ENCODE results near the gene FAM124A.

DNA sequence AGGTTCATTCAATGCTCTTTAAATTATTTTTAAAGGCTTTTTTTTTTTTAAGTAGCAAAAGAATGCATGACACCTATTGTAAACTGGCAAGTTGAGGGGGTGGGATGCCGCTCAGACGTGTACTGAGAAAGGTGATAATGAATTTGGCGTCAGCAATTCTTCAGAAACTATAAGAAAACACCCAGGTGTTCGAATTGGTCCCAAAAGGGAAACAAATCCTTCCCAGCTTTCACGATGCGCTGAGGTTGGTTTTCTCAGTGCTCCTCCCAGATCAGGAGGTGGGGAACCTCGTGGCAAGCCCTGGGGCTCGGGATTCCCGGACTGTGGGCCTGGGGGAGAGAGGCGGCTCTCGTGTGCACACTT is 543 bp upstream of the FAM124A start:
- TF ChIP-seq, protein P1, sequence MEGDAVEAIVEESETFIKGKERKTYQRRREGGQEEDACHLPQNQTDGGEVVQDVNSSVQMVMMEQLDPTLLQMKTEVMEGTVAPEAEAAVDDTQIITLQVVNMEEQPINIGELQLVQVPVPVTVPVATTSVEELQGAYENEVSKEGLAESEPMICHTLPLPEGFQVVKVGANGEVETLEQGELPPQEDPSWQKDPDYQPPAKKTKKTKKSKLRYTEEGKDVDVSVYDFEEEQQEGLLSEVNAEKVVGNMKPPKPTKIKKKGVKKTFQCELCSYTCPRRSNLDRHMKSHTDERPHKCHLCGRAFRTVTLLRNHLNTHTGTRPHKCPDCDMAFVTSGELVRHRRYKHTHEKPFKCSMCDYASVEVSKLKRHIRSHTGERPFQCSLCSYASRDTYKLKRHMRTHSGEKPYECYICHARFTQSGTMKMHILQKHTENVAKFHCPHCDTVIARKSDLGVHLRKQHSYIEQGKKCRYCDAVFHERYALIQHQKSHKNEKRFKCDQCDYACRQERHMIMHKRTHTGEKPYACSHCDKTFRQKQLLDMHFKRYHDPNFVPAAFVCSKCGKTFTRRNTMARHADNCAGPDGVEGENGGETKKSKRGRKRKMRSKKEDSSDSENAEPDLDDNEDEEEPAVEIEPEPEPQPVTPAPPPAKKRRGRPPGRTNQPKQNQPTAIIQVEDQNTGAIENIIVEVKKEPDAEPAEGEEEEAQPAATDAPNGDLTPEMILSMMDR (IDR thresholded peaks at IDR 0.05; ENCODE audit: borderline replicate concordance, extremely low read depth, low read length, poor library complexity, severe bottlenecking): no peak
- no peak for TF ChIP-seq EZH2 (IDR thresholded peaks at IDR 0.05; ENCODE audit: borderline replicate concordance, low read depth, low read length, severe bottlenecking)
